Neural cell (in vitro differentiated cells): ENCODE data around the gene SLBP.

Experiments used
- EP300 ChIP-seq: fragments of 450-650 bp; conservative IDR thresholded peaks from 2 replicates; pipeline ENCODE4 v1.6.1; 2014; ENCODE audit warnings: antibody characterized with exemption, mild to moderate bottlenecking, moderate library complexity; ENCODE audit not compliant: poor library complexity, severe bottlenecking
- EZH2 ChIP-seq: fragments of 200-600, 300-800 bp; shearing (Covaris generic), sonication (generic); IDR thresholded peaks from 2 replicates; pipeline ENCODE4 v1.6.1; 2014; ENCODE audit warnings: antibody characterized with exemption, low read length, borderline replicate concordance, mild to moderate bottlenecking; ENCODE audit not compliant: insufficient read depth, poor library complexity, severe bottlenecking
- MXI1 ChIP-seq: fragments of 450-650 bp; conservative IDR thresholded peaks from 2 replicates; pipeline ENCODE4 v1.6.1; 2014; ENCODE audit warnings: antibody characterized with exemption, mild to moderate bottlenecking; ENCODE audit not compliant: poor library complexity, severe bottlenecking
- POLR2AphosphoS5 ChIP-seq: IDR thresholded peaks from 2 replicates; pipeline ENCODE4 v1.6.1; 2012
- SMC3 ChIP-seq: fragments of 450-650 bp; conservative IDR thresholded peaks from 2 replicates; pipeline ENCODE4 v1.6.1; 2014; ENCODE audit warnings: antibody characterized with exemption, mild to moderate bottlenecking, moderate library complexity; ENCODE audit not compliant: poor library complexity
- TAF1 ChIP-seq: IDR thresholded peaks from 2 replicates; pipeline ENCODE4 v1.6.1; 2012; ENCODE audit warnings: low read depth
- TF ChIP-seq, protein P1 (sequence below): fragments of 450-650 bp; IDR thresholded peaks from 2 replicates; pipeline ENCODE4 v1.5.1; 2014; ENCODE audit warnings: antibody characterized with exemption, mild to moderate bottlenecking, moderate library complexity; ENCODE audit not compliant: poor library complexity, severe bottlenecking

DNA sequence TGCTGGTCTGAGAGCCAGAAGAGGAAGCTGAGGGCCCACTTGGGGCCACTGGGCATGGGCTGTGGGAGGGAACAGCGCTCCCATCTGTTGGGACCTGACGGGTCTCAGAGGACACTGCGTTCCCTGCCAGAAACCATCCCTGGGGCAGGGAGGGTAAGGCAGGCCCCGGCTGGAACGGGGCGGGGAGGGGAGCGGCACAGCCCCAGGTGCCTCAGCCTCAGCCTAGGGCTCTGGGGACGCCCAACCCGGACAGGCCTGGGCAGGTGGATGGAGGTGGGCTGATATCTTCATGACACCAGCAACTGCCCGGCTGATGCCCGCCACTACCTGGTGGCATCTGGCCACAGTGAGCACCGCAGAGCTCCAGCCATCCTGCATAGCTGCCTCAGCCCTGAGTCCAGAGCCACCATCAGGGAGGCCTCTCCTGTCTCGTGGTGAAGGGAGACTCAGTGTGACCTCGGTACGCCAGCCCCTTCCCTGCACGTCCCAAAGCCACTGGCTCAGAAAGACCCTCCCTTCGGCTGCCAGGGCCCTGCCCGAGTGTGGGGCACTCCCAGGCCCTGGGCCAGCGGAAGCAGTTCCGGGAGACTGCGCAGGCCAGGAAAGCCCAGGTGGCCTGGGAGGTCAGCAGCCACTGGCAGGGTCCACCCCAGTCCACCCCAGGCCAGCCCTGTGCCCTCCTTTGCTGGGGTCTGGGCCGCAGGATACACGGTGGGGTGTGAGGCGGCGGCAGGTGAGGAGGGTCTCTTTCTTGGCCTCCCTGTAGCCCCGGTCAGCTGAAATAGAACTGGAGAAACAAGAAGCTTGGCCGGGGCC is 46.4 kb upstream of the SLBP start:
- no peak for TF ChIP-seq POLR2AphosphoS5
- TF ChIP-seq, protein P1, sequence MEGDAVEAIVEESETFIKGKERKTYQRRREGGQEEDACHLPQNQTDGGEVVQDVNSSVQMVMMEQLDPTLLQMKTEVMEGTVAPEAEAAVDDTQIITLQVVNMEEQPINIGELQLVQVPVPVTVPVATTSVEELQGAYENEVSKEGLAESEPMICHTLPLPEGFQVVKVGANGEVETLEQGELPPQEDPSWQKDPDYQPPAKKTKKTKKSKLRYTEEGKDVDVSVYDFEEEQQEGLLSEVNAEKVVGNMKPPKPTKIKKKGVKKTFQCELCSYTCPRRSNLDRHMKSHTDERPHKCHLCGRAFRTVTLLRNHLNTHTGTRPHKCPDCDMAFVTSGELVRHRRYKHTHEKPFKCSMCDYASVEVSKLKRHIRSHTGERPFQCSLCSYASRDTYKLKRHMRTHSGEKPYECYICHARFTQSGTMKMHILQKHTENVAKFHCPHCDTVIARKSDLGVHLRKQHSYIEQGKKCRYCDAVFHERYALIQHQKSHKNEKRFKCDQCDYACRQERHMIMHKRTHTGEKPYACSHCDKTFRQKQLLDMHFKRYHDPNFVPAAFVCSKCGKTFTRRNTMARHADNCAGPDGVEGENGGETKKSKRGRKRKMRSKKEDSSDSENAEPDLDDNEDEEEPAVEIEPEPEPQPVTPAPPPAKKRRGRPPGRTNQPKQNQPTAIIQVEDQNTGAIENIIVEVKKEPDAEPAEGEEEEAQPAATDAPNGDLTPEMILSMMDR, result no peak
- TF ChIP-seq TAF1, result no peak
- no peak for TF ChIP-seq MXI1
- TF ChIP-seq EP300, result no peak
- TF ChIP-seq EZH2, result no peak
- TF ChIP-seq SMC3, result no peak
